Loucy (cell line): ENCODE results near the gene JPH3.

Experiments
- H2AFZ ChIP-seq: fragments of 200-600 bp; sonication (generic); 2 replicates; pipeline ENCODE4 v1.6.0; 2016; ENCODE audit warnings: antibody characterized with exemption, mild to moderate bottlenecking, low read length, moderate library complexity
- H3F3A ChIP-seq: fragments of 200-600 bp; 2 replicates; pipeline ENCODE4 v1.6.0; 2016; ENCODE audit warnings: antibody characterized with exemption, low read depth, mild to moderate bottlenecking
- H3K27me3 ChIP-seq: fragments of 200-600 bp; sonication (generic); 2 replicates; pipeline ENCODE4 v1.6.1; 2014; ENCODE audit warnings: low read length, mild to moderate bottlenecking; ENCODE audit not compliant: insufficient read depth, poor library complexity, severe bottlenecking
- H3K36me3 ChIP-seq: fragments of 200-600 bp; sonication (generic); 2 replicates; pipeline ENCODE4 v1.6.1; 2016; ENCODE audit warnings: low read length; ENCODE audit not compliant: insufficient read depth
- H3K4me1 ChIP-seq: fragments of 200-600 bp; sonication (generic); 2 replicates; pipeline ENCODE4 v1.5.1; 2014; ENCODE audit warnings: low read length, mild to moderate bottlenecking; ENCODE audit not compliant: insufficient read depth, poor library complexity, severe bottlenecking
- H3K4me2 ChIP-seq: fragments of 200-600 bp; sonication (generic); 2 replicates; pipeline ENCODE4 v1.6.0; 2014; ENCODE audit warnings: antibody characterized with exemption, low read length, low read depth, mild to moderate bottlenecking; ENCODE audit not compliant: poor library complexity, severe bottlenecking
- H3K4me3 ChIP-seq: fragments of 200-600 bp; sonication (generic); 2 replicates; pipeline ENCODE4 v1.5.1; 2014; ENCODE audit warnings: low read length, mild to moderate bottlenecking, mixed read lengths; ENCODE audit not compliant: poor library complexity, severe bottlenecking
- H3K79me2 ChIP-seq: fragments of 200-600 bp; sonication (generic); 2 replicates; pipeline ENCODE4 v1.6.1; 2014; ENCODE audit warnings: low read length; ENCODE audit not compliant: insufficient read depth
- H3K9ac ChIP-seq: fragments of 200-600 bp; sonication (generic); 2 replicates; pipeline ENCODE4 v1.6.0; 2014; ENCODE audit warnings: mild to moderate bottlenecking, low read depth, low read length, moderate library complexity; ENCODE audit not compliant: poor library complexity, severe bottlenecking
- H3K9me2 ChIP-seq: fragments of 200-600 bp; sonication (generic); replicated peaks from 2 replicates; pipeline ENCODE4 v1.6.1; 2016; ENCODE audit warnings: low read depth, low read length, mixed read lengths
- H3K9me3 ChIP-seq: fragments of 200-600 bp; sonication (generic); 2 replicates; pipeline ENCODE4 v1.6.1; 2014; ENCODE audit warnings: mild to moderate bottlenecking, antibody characterized with exemption, low read length, low read depth; ENCODE audit not compliant: insufficient read depth
- H4K20me1 ChIP-seq: fragments of 200-600 bp; sonication (generic); 2 replicates; pipeline ENCODE4 v1.6.0; 2014; ENCODE audit warnings: antibody characterized with exemption, low read length, mild to moderate bottlenecking; ENCODE audit not compliant: insufficient read depth, poor library complexity, severe bottlenecking
- EZH2phosphoT487 ChIP-seq: fragments of 200-600 bp; IDR thresholded peaks from 2 replicates; pipeline ENCODE4 v1.6.1; 2018; ENCODE audit warnings: antibody characterized with exemption, mild to moderate bottlenecking, moderate library complexity, borderline replicate concordance
- TF ChIP-seq, protein P1 (sequence below): fragments of 200-600 bp; sonication (generic); conservative IDR thresholded peaks from 2 replicates; pipeline ENCODE4 v1.5.1; 2014; ENCODE audit warnings: mild to moderate bottlenecking, antibody characterized with exemption, low read length

JPH3 gene

DNA sequence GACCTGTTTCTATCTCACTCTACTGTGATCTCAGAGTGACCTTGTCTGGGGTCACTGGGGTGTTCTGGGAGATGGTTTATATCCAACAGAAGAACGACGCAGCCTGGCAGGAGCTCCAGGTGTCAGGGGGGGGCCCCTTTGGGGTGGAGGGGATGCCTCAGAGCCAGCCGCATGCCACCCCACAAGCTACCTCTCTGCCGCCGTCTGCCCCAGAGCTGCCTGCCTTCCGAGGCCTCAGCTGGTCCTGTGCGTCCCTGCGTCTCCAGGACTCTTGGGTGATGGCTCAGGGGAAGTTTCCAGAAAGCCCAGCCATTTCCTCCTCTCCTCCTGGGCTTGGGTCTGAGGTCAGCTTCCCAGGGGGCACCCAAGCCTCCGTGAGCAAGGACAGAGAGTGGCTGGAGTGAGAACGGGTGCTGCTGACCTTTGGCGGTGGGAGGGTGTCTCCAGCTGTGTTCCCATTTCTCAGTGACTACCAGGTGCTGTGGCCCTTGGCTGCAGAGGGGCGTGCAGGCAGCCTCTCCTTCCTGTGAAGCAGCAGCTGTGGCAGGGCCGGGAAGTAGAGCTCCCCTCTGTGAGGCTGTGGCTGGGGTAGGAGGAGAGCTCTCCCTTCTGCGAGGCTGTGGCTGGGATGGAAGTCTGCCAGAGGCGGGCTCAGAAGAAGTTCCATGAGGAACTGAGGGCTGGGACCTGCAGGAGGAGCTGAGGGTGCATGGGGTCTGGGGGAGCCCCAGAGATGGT, 19.8 kb downstream of the JPH3 start:
- TF ChIP-seq, protein P1, sequence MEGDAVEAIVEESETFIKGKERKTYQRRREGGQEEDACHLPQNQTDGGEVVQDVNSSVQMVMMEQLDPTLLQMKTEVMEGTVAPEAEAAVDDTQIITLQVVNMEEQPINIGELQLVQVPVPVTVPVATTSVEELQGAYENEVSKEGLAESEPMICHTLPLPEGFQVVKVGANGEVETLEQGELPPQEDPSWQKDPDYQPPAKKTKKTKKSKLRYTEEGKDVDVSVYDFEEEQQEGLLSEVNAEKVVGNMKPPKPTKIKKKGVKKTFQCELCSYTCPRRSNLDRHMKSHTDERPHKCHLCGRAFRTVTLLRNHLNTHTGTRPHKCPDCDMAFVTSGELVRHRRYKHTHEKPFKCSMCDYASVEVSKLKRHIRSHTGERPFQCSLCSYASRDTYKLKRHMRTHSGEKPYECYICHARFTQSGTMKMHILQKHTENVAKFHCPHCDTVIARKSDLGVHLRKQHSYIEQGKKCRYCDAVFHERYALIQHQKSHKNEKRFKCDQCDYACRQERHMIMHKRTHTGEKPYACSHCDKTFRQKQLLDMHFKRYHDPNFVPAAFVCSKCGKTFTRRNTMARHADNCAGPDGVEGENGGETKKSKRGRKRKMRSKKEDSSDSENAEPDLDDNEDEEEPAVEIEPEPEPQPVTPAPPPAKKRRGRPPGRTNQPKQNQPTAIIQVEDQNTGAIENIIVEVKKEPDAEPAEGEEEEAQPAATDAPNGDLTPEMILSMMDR = no peak
- TF ChIP-seq EZH2phosphoT487 = no peak
- Histone ChIP-seq H3K4me1 (no peaks in the 10 kb centered on the region), H3K9me2 (no peaks in the 10 kb centered on the region), H3K4me3 (no peak overlapping the region), H3K9ac (no peak overlapping the region), H3K4me2 (no peak overlapping the region), H3F3A (no peaks in the 10 kb centered on the region), H4K20me1 (no peaks in the 10 kb centered on the region), H3K9me3 (no peaks in the 10 kb centered on the region), H3K79me2 (no peaks in the 10 kb centered on the region), H3K36me3 (no peaks in the 10 kb centered on the region), H3K27me3 (no peaks in the 10 kb centered on the region), H2AFZ (no peak overlapping the region)

DNA sequence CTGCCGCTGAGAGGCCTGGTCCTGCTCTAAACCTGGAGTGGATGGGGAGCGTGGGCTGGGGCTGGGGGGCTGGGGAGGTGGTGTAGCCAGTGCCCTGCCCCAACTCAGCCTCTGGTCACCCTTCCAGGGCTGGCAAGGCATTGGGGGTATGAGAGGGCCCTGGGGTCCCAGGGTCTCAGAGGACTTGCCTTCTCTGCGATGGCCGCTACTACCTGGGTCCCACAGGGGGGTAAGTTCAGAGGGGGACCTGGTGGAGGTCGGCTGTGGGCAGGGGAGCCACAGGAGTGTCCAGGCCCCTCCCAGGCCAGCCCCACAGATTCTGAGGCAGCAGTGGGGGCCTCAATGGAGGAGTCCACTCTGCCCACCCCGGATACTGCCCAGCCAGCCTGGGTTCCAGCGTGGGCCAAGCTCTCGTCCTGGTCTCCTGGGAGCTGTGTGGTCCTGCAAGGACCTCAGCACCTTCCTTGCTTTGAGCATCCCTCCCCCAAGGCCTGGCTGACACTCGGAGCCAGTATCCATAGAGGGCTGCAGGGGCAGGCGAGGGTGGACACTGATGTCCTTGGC, 20.5 kb downstream of the JPH3 start:
- no peaks in the 10 kb centered on the region for H3K4me1 ChIP-seq
- no peak overlapping the region for H3K4me2 ChIP-seq
- no peak overlapping the region for H3K9ac ChIP-seq
- H2AFZ ChIP-seq = no peak overlapping the region
- H3K79me2 ChIP-seq = no peaks in the 10 kb centered on the region
- H3K9me3 ChIP-seq = no peaks in the 10 kb centered on the region
- no peaks in the 10 kb centered on the region for H3F3A ChIP-seq
- H4K20me1 ChIP-seq = no peaks in the 10 kb centered on the region
- H3K27me3 ChIP-seq = no peaks in the 10 kb centered on the region
- H3K36me3 ChIP-seq = no peaks in the 10 kb centered on the region
- no peak for TF ChIP-seq EZH2phosphoT487
- TF ChIP-seq, protein P1 = no peak
- no peaks in the 10 kb centered on the region for H3K9me2 ChIP-seq
- no peak overlapping the region for H3K4me3 ChIP-seq

GRCh38 chr16:87625241-87625797, 23.0 kb downstream of the JPH3 start:
- Histone ChIP-seq H3K4me3 (no peak overlapping the region), H3K27me3 (no peaks in the 10 kb centered on the region), H3K9me2 (no peaks in the 10 kb centered on the region), H3K9ac (no peak overlapping the region), H3K36me3 (no peaks in the 10 kb centered on the region), H3K4me2 (no peak overlapping the region), H3F3A (no peaks in the 10 kb centered on the region), H3K9me3 (no peaks in the 10 kb centered on the region), H2AFZ (no peak overlapping the region), H3K4me1 (no peaks in the 10 kb centered on the region), H3K79me2 (no peaks in the 10 kb centered on the region), H4K20me1 (no peaks in the 10 kb centered on the region)
- TF ChIP-seq EZH2phosphoT487 = no peak
- TF ChIP-seq, protein P1 = no peak
